Measurements from ENCODE around the gene ASRGL1.

GRCh38 chr11:62410972-62411371, 73.7 kb downstream of the ASRGL1 start:
- TF ChIP-seq POLR2A (IDR thresholded peaks at IDR 0.05), result no peak
- no peak for TF ChIP-seq CTCF (IDR thresholded peaks at IDR 0.05)

Data from breast epithelium (tissue), 3 donors.